K562 (cell line): ENCODE results near the gene TLE4. TPM values are rescaled to one million over a fixed set of nuclear protein-coding genes. Genes with fewer than 3 reads are reported as not detected.

Experiments used
- ATAC-seq: fragments of 200-7000 bp; cut with Tn5 transposase; 3 replicates; pipeline ENCODE4 v1.9.1; 2020; ENCODE audit warnings: moderate library complexity
- Bru-seq: library from RNA; stranded (reverse); fragments of 400-500 nt; gene quantifications from one replicate; lab custom pipeline; 2021; lab: Mats Ljungman, UMichigan
- BruChase-seq, 2 experiments: library from RNA; stranded (reverse); fragments of 400-500 nt; gene quantifications; one replicate each; lab custom pipeline; 2021; lab: Mats Ljungman, UMichigan
- BruUV-seq: library from RNA; stranded (reverse); fragments of 400-500 nt; replicated peaks from 2 replicates; lab custom pipeline; 2021; lab: Mats Ljungman, UMichigan
- CTCF ChIA-PET: fragments of 300-600 bp; formaldehyde crosslinking; extraction: SDS; loops from one replicate; lab custom pipeline; 2021; ENCODE audit warnings: low intra/inter-chr PET ratio; lab: Yijun Ruan, JAX
- POLR2A ChIA-PET: fragments of 300-600, 350-650 bp; sonication (Branson Sonifier 250); formaldehyde crosslinking; extraction: SDS; loops from one replicate; lab custom pipeline; 2021; ENCODE audit warnings: antibody characterized with exemption, inconsistent platforms; lab: Yijun Ruan, JAX
- DNase-seq, 4 experiments: peaks; one replicate each; pipeline versions ENCODE4 v3.0.0 to v3.0.0-alpha.2; 2011 to 2018; ENCODE audit warnings: low spot score in 3 of 4, mixed read lengths in 3 of 4; ENCODE audit errors: extremely low read depth in 1 of 4
- FAIRE-seq: peaks from 2 replicates; lab custom pipeline; 2011; peaks lifted over from hg19 to GRCh38; lab: Jason Lieb, UNC
- H2AFZ ChIP-seq: 2 replicates; pipeline ENCODE4 v1.6.0; 2011; ENCODE audit warnings: low read depth, low read length, control low read depth, inconsistent platforms
- H3K27ac ChIP-seq: fragments of 200-600 bp; 3 replicates; pipeline ENCODE4 v1.8.0; 2011; ENCODE audit warnings: low read depth, mild to moderate bottlenecking, control low read depth, inconsistent platforms, low read length, moderate library complexity, mixed read lengths; ENCODE audit errors: extremely low read depth
- H3K27me3 ChIP-seq, 2 experiments: fragments of 300-600 bp in 1 of 2; 2 replicates in 1 of 2; 3 replicates in 1 of 2; pipeline versions ENCODE4 v1.6.0 to v1.8.0; 2011; ENCODE audit warnings: inconsistent platforms in 2 of 2, low read length in 2 of 2, mild to moderate bottlenecking in 1 of 2, mixed read lengths in 1 of 2, moderate library complexity in 1 of 2; ENCODE audit not compliant: control insufficient read depth in 2 of 2, insufficient read depth in 2 of 2
- H3K36me3 ChIP-seq: fragments of 300-600 bp; 3 replicates; pipeline ENCODE4 v1.8.0; 2011; ENCODE audit warnings: mild to moderate bottlenecking, low read length, inconsistent platforms; ENCODE audit not compliant: control insufficient read depth, insufficient read depth
- H3K4me1 ChIP-seq, 2 experiments: fragments of 200-600 bp in 1 of 2; replicated peaks in 1 of 2; 2 replicates in 1 of 2; 3 replicates in 1 of 2; pipeline versions ENCODE4 v1.5.1 to v1.8.0; 2011; ENCODE audit warnings: inconsistent platforms in 2 of 2, low read length in 2 of 2, mild to moderate bottlenecking in 1 of 2, mixed read lengths in 1 of 2, moderate library complexity in 1 of 2; ENCODE audit not compliant: control insufficient read depth in 2 of 2, insufficient read depth in 2 of 2
- H3K4me2 ChIP-seq: 2 replicates; pipeline ENCODE4 v1.6.1; 2011; ENCODE audit warnings: low read length, control low read depth, inconsistent platforms, mixed read lengths; ENCODE audit not compliant: insufficient read depth
- H3K4me3 ChIP-seq: fragments of 200-600 bp; sonication (generic), shearing (Covaris generic); 2 replicates; pipeline ENCODE4 v1.5.1; 2016; ENCODE audit warnings: control low read depth, inconsistent platforms
- H3K79me2 ChIP-seq: fragments of 200-600 bp; 3 replicates; pipeline ENCODE4 v1.8.0; 2011; ENCODE audit warnings: low read length, inconsistent platforms; ENCODE audit not compliant: control insufficient read depth, insufficient read depth
- H3K9ac ChIP-seq, 2 experiments: 2 replicates each; pipeline versions ENCODE4 v1.6.0 to v1.6.1; 2011; ENCODE audit warnings: low read depth in 2 of 2, low read length in 2 of 2, control low read depth in 1 of 2, inconsistent platforms in 1 of 2, mild to moderate bottlenecking in 1 of 2, mixed read lengths in 1 of 2; ENCODE audit not compliant: insufficient read depth in 1 of 2
- H3K9me1 ChIP-seq: one replicate; pipeline ENCODE4 v1.6.0; 2011; ENCODE audit warnings: inconsistent platforms, mild to moderate bottlenecking, low read length, moderate library complexity; ENCODE audit not compliant: control insufficient read depth, insufficient read depth
- H3K9me3 ChIP-seq: replicated peaks from 2 replicates; pipeline ENCODE4 v1.5.1; 2011; ENCODE audit warnings: low read depth, low read length, inconsistent platforms; ENCODE audit not compliant: control insufficient read depth, insufficient read depth
- H4K20me1 ChIP-seq: replicated peaks from 2 replicates; pipeline ENCODE4 v1.6.1; 2011; ENCODE audit warnings: low read length, inconsistent platforms, mixed read lengths; ENCODE audit not compliant: control insufficient read depth, insufficient read depth
- CCAR2 ChIP-seq: fragments of 200-400 bp; formaldehyde crosslinking; IDR thresholded peaks from 2 replicates; pipeline ENCODE4 v1.6.1; 2017; ENCODE audit warnings: mild to moderate bottlenecking, low read depth, low read length
- HSF4 ChIP-seq: fragments of 250-450 bp; sonication (Bioruptor Pico); IDR thresholded peaks from 2 replicates; pipeline ENCODE4 v2.1.2; 2022; ENCODE audit warnings: mild to moderate bottlenecking, moderate library complexity, borderline replicate concordance
- KDM5B ChIP-seq: fragments of 200-600 bp; sonication (generic); IDR thresholded peaks from 2 replicates; pipeline ENCODE4 v1.6.1; 2012; ENCODE audit warnings: low read depth, mild to moderate bottlenecking, moderate library complexity, low read length, control low read depth, inconsistent platforms; ENCODE audit not compliant: insufficient replicate concordance
- PML ChIP-seq: IDR thresholded peaks from 2 replicates; pipeline ENCODE4 v1.6.1; 2012; ENCODE audit warnings: low read length, inconsistent platforms
- POLR2G ChIP-seq: fragments of 200-400 bp; formaldehyde crosslinking; IDR thresholded peaks from 2 replicates; pipeline ENCODE4 v1.6.1; 2017; ENCODE audit warnings: low read depth, mild to moderate bottlenecking, antibody characterized with exemption, low read length, moderate library complexity
- SMARCB1 ChIP-seq: IDR thresholded peaks from 2 replicates; pipeline ENCODE4 v1.6.1; 2011; ENCODE audit warnings: improper control_type of control experiment, low read depth; ENCODE audit not compliant: insufficient read length
- SP2 ChIP-seq: IDR thresholded peaks from 2 replicates; pipeline ENCODE4 v1.6.1; 2011; ENCODE audit warnings: mild to moderate bottlenecking, low read depth, low read length, moderate library complexity; ENCODE audit not compliant: poor library complexity, severe bottlenecking; ENCODE audit errors: extremely low read depth
- SRSF3 ChIP-seq: fragments of 200-400 bp; formaldehyde crosslinking; IDR thresholded peaks from 2 replicates; pipeline ENCODE4 v1.6.1; 2016; ENCODE audit warnings: mild to moderate bottlenecking, low read length, moderate library complexity; ENCODE audit not compliant: insufficient read depth
- WGBS: fragments of 100-300 bp; shearing (Covaris generic); methylation state at CpG from one replicate; pipeline ENCODE4 v1.1.6; 2016; ENCODE audit warnings: low coverage, mixed read lengths; ENCODE audit not compliant: insufficient coverage; ENCODE audit errors: missing lambda C conversion rate; 5-methylcytosine and 5-hydroxymethylcytosine counted together
- in situ Hi-C: fragments of 300-500 bp; cut with MboI; formaldehyde crosslinking; loops from 4 replicates; pipeline ENCODE4 v1.15.0; 2018; ENCODE audit warnings: inconsistent platforms, mixed read lengths
- intact Hi-C: fragments of 100-400 bp; cut with micrococcal nuclease; formaldehyde crosslinking; loops from 2 replicates; pipeline ENCODE4 v1.14.2; 2022
- long read RNA-seq, 3 experiments: library from polyadenylated mRNA in 2 of 3; library from RNA in 1 of 3; unstranded in 2 of 3; stranded (forward) in 1 of 3; transcript quantifications; one replicate each; pipeline ENCODE4 v2.0.0, GENCODE V29; 2019 to 2022
- polyA minus RNA-seq, 3 experiments: library from RNA; depleted of rRNA, polyadenylated mRNA; stranded (reverse); fragments of >200 nt; gene quantifications; 2 replicates each; pipeline ENCODE4 v1.2.3, GENCODE V29; 2011
- polyA plus RNA-seq, 8 experiments: library from polyadenylated mRNA; depleted of rRNA in 4 of 8; stranded (reverse) in 5 of 8; unstranded in 3 of 8; fragments of >200 nt; fragmentation: Nextera tagmentation in 2 of 8; fragmentation: Illumina TruSeq in 1 of 8; extraction: Ambion mirVana in 2 of 8; extraction: Trizol in 1 of 8; gene quantifications; 2 replicates each; pipeline versions ENCODE4 v1.2.1 to v1.2.3, GENCODE V29; 2011 to 2014; ENCODE audit warnings: inconsistent platforms in 1 of 8, missing spikeins in 1 of 8
- total RNA-seq, 7 experiments: library from RNA; depleted of rRNA in 6 of 7; stranded (reverse); fragments of >200 nt in 6 of 7; fragmentation: Illumina TruSeq in 2 of 7; extraction: Trizol in 2 of 7; gene quantifications; 2 replicates each; pipeline versions ENCODE4 v1.2.1 to v1.2.3, GENCODE V29; 2011 to 2021; ENCODE audit warnings: low replicate concordance in 1 of 7
- TF ChIP-seq, protein P1 (sequence below): sonication (generic); formaldehyde crosslinking; IDR thresholded peaks from 2 replicates; pipeline ENCODE4 v1.8.0; 2022; ENCODE audit warnings: missing genetic modification reagents, mild to moderate bottlenecking, moderate library complexity, borderline replicate concordance
- TF ChIP-seq, protein P2 (sequence below), 2 experiments: fragments of 450-650 bp; IDR thresholded peaks; 2 replicates each; pipeline ENCODE4 v1.6.1; 2018; ENCODE audit warnings: mild to moderate bottlenecking in 2 of 2, low read depth in 1 of 2; ENCODE audit not compliant: partially characterized antibody in 2 of 2

TLE4 gene
- 5.7 and 13.1 TPM in 2 replicates for total RNA-seq (2011; cell fraction: chromatin; rRNA removed; ENCODE audit: low replicate concordance)
- total RNA-seq (2011; cell fraction: nucleolus; rRNA removed) = 4.3 and 5.5 TPM in 2 replicates
- 6.5 and 10.8 TPM in 2 replicates for total RNA-seq (2011; cell fraction: nucleoplasm; rRNA removed)
- total RNA-seq (2014; rRNA removed) (6.3 and 6.4 TPM in 2 replicates), total RNA-seq (2014; rRNA removed; fragmentation: Illumina TruSeq; extraction: Trizol) (5.0 and 5.7 TPM in 2 replicates), total RNA-seq (2015; rRNA removed; fragmentation: Illumina TruSeq; extraction: Trizol) (4.9 and 5.3 TPM in 2 replicates), total RNA-seq (2021) (8.2 and 8.8 TPM in 2 replicates), polyA plus RNA-seq (2011; rRNA removed) (2.0 and 10.7 TPM in 2 replicates), polyA plus RNA-seq (2014; fragmentation: Illumina TruSeq; extraction: Trizol) (5.7 and 6.9 TPM in 2 replicates), polyA plus RNA-seq (2014; fragmentation: Nextera tagmentation; extraction: Ambion mirVana) (1 to 10 TPM; 1.1 TPM), polyA plus RNA-seq (2014; rRNA removed) (2.9 and 5.8 TPM in 2 replicates), polyA minus RNA-seq (2011; rRNA and poly(A)+ RNA removed) (6.6 and 25.5 TPM in 2 replicates), Bru-seq, nascent RNA (percentile 58 among the genes with signal in this experiment), BruChase-seq, experiment 1, labeled RNA remaining after a 2-hour chase (percentile 66 among the genes with signal in this experiment), BruChase-seq, experiment 2, labeled RNA remaining after a 6-hour chase (percentile 66 among the genes with signal in this experiment)
- polyA plus RNA-seq (2011; cell fraction: cytosol; rRNA removed) = 1.8 and 11.9 TPM in 2 replicates
- 3.7 and 14.9 TPM in 2 replicates for polyA plus RNA-seq (2011; cell fraction: nucleus; rRNA removed)
- 4.7 and 5.0 TPM in 2 replicates for polyA plus RNA-seq (2012)
- 7.7 and 17.7 TPM in 2 replicates for polyA minus RNA-seq (2011; cell fraction: cytosol; rRNA and poly(A)+ RNA removed)
- 5.4 and 56.3 TPM in 2 replicates for polyA minus RNA-seq (2011; cell fraction: nucleus; rRNA and poly(A)+ RNA removed)
- long read RNA-seq, experiment 1, partial matches to known transcripts = 2 of 2 reads
- long read RNA-seq, experiment 1, other reads (novel, unspliced or antisense) = 0 of 2 reads
- long read RNA-seq, experiment 2, partial matches to known transcripts = 1 of 2 reads
- long read RNA-seq, experiment 2, other reads (novel, unspliced or antisense) = 1 of 2 reads
- long read RNA-seq, experiment 3, partial matches to known transcripts = 0 of 2 reads
- long read RNA-seq, experiment 3, other reads (novel, unspliced or antisense) = 2 of 2 reads

DNA sequence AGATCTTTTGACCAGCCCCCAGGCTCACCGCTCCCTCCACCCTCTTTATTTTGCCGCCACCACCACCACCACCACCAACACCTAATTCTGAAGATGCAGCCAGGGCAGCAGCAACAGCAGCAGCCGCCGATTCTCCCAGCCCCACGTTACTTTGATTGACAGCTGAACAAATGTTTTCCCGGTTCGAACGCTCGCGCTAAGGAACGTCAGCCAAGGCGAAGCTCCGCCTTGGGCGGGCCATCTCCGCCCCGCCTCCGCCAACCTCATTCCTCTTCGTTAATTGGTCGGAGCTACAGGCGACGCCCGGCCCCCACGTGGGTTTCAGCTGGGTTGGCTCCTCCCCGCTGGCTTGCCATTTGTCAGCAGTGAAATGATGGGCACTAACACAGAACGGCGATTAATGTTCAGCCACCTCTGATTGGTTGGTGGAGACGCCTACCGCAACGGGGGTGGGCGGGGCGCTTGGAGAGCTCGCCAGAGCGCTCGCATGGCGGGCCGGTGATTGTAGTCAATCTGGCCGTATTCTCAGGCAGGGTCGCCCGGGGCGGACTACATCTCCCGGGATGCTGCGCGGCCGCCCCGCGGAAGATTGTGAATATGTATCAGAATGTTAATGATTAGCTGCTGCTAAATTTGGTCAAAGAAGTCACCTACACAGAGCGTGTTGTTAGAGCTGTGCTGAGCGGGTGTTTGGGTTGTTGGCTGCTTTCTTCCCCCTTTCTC, at the start of gene TLE4:
TLE4 (plus strand) TSS at position 657 of the 723 bp plus-strand sequence. CDS start 826 bp downstream, outside the sequence.
- H2AFZ ChIP-seq = peak within 1 kb of the TSS; percentile 83
- no peaks in the 10 kb centered on the region for H3K36me3 ChIP-seq
- POLR2A ChIA-PET = no interaction called here
- H3K4me2 ChIP-seq = peak within 1 kb of the TSS; percentile 76
- H3K79me2 ChIP-seq = no peaks in the 10 kb centered on the region; the same call in 2 of the 3 replicates
- no peaks in the 10 kb centered on the region for H3K9me1 ChIP-seq
- ATAC-seq = peak; percentile 94
- peak; percentile 92 for FAIRE-seq
- H3K4me1 ChIP-seq = peaks cover 0 to 27% of the 10 kb centered on the region in 2 experiments; a peak in 2 of 5 replicates
- H3K9me3 ChIP-seq = no peaks in the 10 kb centered on the region
- DNase-seq = peak; percentile 77 to 92 (median 82)
- H3K27ac ChIP-seq = peak within 1 kb of the TSS; percentile 64
- WGBS = 0% methylated on average over 7 of the region's 48 CpGs
- no peaks in the 10 kb centered on the region for H4K20me1 ChIP-seq
- H3K27me3 ChIP-seq = no peaks in the 10 kb centered on the region
- H3K4me3 ChIP-seq = peak within 1 kb of the TSS; percentile 52
- CTCF ChIA-PET = no interaction called here
- H3K9ac ChIP-seq = peak within 1 kb of the TSS; percentile 56 to 88
- BruUV-seq = no TSS peak
- in situ Hi-C loops (no loop called here), intact Hi-C loops (loop anchor here (5.0 kb wide), 2 partner anchors 51 to 101 kb away; no protein-coding TSS in a partner anchor)
- TF ChIP-seq POLR2G (peak; percentile 68), CCAR2 (no peak), HSF4 (CRISPR knock-in tag) (no peak), KDM5B (peak; percentile 94), PML (peak; percentile 62; the same call in 1 of the 2 replicates), SP2 (peak; percentile 17), SMARCB1 (no peak), SRSF3 (no peak)
- TF ChIP-seq, protein P1, sequence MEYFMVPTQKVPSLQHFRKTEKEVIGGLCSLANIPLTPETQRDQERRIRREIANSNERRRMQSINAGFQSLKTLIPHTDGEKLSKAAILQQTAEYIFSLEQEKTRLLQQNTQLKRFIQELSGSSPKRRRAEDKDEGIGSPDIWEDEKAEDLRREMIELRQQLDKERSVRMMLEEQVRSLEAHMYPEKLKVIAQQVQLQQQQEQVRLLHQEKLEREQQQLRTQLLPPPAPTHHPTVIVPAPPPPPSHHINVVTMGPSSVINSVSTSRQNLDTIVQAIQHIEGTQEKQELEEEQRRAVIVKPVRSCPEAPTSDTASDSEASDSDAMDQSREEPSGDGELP (CRISPR knock-in tag) = peak; percentile 97
- TF ChIP-seq, protein P2, sequence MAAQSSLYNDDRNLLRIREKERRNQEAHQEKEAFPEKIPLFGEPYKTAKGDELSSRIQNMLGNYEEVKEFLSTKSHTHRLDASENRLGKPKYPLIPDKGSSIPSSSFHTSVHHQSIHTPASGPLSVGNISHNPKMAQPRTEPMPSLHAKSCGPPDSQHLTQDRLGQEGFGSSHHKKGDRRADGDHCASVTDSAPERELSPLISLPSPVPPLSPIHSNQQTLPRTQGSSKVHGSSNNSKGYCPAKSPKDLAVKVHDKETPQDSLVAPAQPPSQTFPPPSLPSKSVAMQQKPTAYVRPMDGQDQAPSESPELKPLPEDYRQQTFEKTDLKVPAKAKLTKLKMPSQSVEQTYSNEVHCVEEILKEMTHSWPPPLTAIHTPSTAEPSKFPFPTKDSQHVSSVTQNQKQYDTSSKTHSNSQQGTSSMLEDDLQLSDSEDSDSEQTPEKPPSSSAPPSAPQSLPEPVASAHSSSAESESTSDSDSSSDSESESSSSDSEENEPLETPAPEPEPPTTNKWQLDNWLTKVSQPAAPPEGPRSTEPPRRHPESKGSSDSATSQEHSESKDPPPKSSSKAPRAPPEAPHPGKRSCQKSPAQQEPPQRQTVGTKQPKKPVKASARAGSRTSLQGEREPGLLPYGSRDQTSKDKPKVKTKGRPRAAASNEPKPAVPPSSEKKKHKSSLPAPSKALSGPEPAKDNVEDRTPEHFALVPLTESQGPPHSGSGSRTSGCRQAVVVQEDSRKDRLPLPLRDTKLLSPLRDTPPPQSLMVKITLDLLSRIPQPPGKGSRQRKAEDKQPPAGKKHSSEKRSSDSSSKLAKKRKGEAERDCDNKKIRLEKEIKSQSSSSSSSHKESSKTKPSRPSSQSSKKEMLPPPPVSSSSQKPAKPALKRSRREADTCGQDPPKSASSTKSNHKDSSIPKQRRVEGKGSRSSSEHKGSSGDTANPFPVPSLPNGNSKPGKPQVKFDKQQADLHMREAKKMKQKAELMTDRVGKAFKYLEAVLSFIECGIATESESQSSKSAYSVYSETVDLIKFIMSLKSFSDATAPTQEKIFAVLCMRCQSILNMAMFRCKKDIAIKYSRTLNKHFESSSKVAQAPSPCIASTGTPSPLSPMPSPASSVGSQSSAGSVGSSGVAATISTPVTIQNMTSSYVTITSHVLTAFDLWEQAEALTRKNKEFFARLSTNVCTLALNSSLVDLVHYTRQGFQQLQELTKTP (IDR thresholded peaks at IDR 0.05; ENCODE audit: low read depth in 1 of 2, partially characterized antibody in 2 of 2) = peak in 1 of 2 experiments; percentile 93
